ENCODE results near the gene COX5A.

Gene COX5A

DNA sequence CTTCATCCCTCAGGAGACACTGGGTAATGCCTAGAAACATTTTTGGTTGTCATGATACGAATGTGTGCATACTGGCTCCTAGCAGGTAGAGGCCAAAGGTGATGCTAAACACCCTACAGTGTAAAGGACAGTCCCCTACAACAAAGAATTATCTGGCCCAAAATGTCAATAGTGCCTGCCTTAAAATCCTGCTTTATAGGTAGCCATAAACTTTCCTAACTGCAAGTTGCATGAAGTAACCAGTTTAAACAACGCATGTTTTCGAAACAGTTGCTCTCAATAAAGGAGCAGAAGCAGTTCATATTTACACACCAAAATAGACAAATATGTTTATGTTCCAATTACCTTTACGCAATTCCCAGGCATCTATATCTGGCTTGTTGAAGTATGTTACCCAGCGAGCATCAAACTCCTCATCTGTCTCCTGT lies 9.1 kb downstream of the COX5A start:
- Histone ChIP-seq H3K27me3 (ENCODE audit: insufficient read depth, low read length) (no peaks in the 10 kb centered on the region), H3K4me3 (ENCODE audit: low read depth, low read length, poor library complexity, severe bottlenecking) (no peak overlapping the region), H3K9me3 (ENCODE audit: low read length) (no peaks in the 10 kb centered on the region), H3K36me3 (ENCODE audit: insufficient read depth, low read length) (peaks cover 81% of the 10 kb centered on the region), H3K9ac (ENCODE audit: low read length) (no peak overlapping the region), H2AFZ (ENCODE audit: low read length) (no peak overlapping the region), H3K27ac (ENCODE audit: low read depth, low read length, poor library complexity, severe bottlenecking) (no peak overlapping the region), H4K20me1 (ENCODE audit: insufficient read depth, low read length) (no peaks in the 10 kb centered on the region), H3K9me2 (ENCODE audit: low read depth, low read length) (no peaks in the 10 kb centered on the region), H3K4me2 (ENCODE audit: low read length) (no peak overlapping the region), H3F3A (ENCODE audit: insufficient read depth, low read length) (no peaks in the 10 kb centered on the region), H3K79me2 (ENCODE audit: insufficient read depth, low read length) (peaks cover 39% of the 10 kb centered on the region), H3K4me1 (ENCODE audit: insufficient read depth, low read length, severe bottlenecking) (no peaks in the 10 kb centered on the region)
- TF ChIP-seq, protein P1, sequence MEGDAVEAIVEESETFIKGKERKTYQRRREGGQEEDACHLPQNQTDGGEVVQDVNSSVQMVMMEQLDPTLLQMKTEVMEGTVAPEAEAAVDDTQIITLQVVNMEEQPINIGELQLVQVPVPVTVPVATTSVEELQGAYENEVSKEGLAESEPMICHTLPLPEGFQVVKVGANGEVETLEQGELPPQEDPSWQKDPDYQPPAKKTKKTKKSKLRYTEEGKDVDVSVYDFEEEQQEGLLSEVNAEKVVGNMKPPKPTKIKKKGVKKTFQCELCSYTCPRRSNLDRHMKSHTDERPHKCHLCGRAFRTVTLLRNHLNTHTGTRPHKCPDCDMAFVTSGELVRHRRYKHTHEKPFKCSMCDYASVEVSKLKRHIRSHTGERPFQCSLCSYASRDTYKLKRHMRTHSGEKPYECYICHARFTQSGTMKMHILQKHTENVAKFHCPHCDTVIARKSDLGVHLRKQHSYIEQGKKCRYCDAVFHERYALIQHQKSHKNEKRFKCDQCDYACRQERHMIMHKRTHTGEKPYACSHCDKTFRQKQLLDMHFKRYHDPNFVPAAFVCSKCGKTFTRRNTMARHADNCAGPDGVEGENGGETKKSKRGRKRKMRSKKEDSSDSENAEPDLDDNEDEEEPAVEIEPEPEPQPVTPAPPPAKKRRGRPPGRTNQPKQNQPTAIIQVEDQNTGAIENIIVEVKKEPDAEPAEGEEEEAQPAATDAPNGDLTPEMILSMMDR (IDR thresholded peaks at IDR 0.05; ENCODE audit: low read length): no peak
- TF ChIP-seq EZH2 (IDR thresholded peaks at IDR 0.05; ENCODE audit: borderline replicate concordance, low read length): no peak

DNA sequence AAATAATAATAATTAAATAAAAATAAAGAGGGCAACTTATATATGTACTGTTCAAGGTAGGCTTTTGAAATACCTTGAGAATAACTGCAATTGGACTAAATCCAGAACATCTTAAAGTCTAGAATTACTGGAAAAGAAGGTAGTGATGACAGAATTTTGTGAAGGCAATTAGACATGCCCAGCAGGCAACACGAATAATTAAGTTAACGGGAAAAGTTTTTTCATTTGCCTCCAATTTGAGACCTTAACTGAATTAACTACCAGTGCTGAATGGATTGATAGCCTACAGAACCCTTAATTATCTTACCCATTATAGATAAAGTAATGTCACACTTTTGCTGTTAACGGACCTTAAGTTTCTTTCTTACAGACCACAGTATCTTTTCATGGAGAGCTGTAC lies 13.3 kb downstream of the COX5A start:
- no peak for TF ChIP-seq EZH2 (IDR thresholded peaks at IDR 0.05; ENCODE audit: borderline replicate concordance, low read length)
- TF ChIP-seq, protein P1 (IDR thresholded peaks at IDR 0.05; ENCODE audit: low read length): no peak
- Histone ChIP-seq H3K9ac (ENCODE audit: low read length) (no peak overlapping the region), H3K79me2 (ENCODE audit: insufficient read depth, low read length) (peaks cover 8% of the 10 kb centered on the region), H3K9me3 (ENCODE audit: low read length) (no peaks in the 10 kb centered on the region), H3K36me3 (ENCODE audit: insufficient read depth, low read length) (peaks cover 91% of the 10 kb centered on the region), H3K4me3 (ENCODE audit: low read depth, low read length, poor library complexity, severe bottlenecking) (no peak overlapping the region), H3F3A (ENCODE audit: insufficient read depth, low read length) (no peaks in the 10 kb centered on the region), H4K20me1 (ENCODE audit: insufficient read depth, low read length) (no peaks in the 10 kb centered on the region), H2AFZ (ENCODE audit: low read length) (no peak overlapping the region), H3K4me1 (ENCODE audit: insufficient read depth, low read length, severe bottlenecking) (no peaks in the 10 kb centered on the region), H3K4me2 (ENCODE audit: low read length) (no peak overlapping the region), H3K9me2 (ENCODE audit: low read depth, low read length) (no peaks in the 10 kb centered on the region), H3K27ac (ENCODE audit: low read depth, low read length, poor library complexity, severe bottlenecking) (no peak overlapping the region), H3K27me3 (ENCODE audit: insufficient read depth, low read length) (no peaks in the 10 kb centered on the region)

GRCh38 chr15:74920456-74920855 lies 17.4 kb downstream of the COX5A start:
- Histone ChIP-seq H3K27ac (ENCODE audit: low read depth, low read length, poor library complexity, severe bottlenecking) (no peak overlapping the region), H3F3A (ENCODE audit: insufficient read depth, low read length) (no peaks in the 10 kb centered on the region), H3K9me2 (ENCODE audit: low read depth, low read length) (no peaks in the 10 kb centered on the region), H3K9ac (ENCODE audit: low read length) (no peak overlapping the region), H3K4me2 (ENCODE audit: low read length) (no peak overlapping the region), H3K27me3 (ENCODE audit: insufficient read depth, low read length) (no peaks in the 10 kb centered on the region), H3K9me3 (ENCODE audit: low read length) (no peaks in the 10 kb centered on the region), H2AFZ (ENCODE audit: low read length) (no peak overlapping the region), H3K4me1 (ENCODE audit: insufficient read depth, low read length, severe bottlenecking) (no peaks in the 10 kb centered on the region), H3K79me2 (ENCODE audit: insufficient read depth, low read length) (no peaks in the 10 kb centered on the region), H3K36me3 (ENCODE audit: insufficient read depth, low read length) (peaks cover 92% of the 10 kb centered on the region), H4K20me1 (ENCODE audit: insufficient read depth, low read length) (no peaks in the 10 kb centered on the region), H3K4me3 (ENCODE audit: low read depth, low read length, poor library complexity, severe bottlenecking) (no peak overlapping the region)
- no peak for TF ChIP-seq EZH2 (IDR thresholded peaks at IDR 0.05; ENCODE audit: borderline replicate concordance, low read length)
- TF ChIP-seq, protein P1 (IDR thresholded peaks at IDR 0.05; ENCODE audit: low read length): no peak
